GM19397 (cell line): ENCODE data around the gene ACYP2.

Source experiments
- ATAC-seq: cut with Tn5 transposase; IDR thresholded peaks from one replicate; pipeline ENCODE4 v1.9.1; 2021; ENCODE audit warnings: mild to moderate bottlenecking, moderate library complexity; ENCODE audit not compliant: unreplicated experiment

ACYP2 gene

DNA sequence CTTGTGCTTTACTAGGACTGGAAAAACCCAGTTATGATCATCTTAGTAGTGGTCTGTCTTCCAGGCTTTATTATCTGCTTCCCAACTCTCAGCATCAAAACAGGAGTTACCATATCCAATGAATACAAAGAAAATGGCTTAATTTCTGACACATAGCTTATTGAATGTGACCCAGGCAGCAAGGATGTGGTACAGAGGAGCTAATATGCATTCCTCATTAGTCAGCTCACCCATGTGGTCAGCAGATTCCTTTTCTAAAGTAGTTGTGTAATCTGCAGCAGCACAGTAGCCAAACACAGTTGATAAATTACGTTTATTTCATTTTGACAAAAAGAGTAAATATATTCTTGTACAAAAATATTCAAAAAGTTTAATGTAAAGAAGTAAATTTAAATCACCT lies 97.0 kb downstream of the ACYP2 start:
- ATAC-seq: no peak

DNA sequence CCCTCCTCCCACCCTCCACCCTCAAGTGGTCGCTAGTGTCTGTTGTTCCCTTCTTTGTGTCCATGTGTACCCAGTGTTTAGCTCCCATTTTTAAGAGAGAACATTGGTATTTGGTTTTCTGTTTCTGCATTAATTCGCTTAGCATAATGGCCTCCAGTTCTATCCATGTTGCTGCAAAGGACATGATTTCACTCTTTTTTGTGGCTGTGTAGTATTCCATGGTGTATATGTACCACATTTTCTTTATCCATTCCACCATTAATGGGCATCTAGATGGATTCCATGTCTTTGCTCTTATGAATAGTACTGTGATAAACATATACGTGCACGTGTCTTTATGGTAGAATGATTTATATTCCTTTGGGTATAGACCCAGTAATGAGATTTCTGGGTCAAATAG lies 97.7 kb downstream of the ACYP2 start:
- no peak for ATAC-seq

DNA sequence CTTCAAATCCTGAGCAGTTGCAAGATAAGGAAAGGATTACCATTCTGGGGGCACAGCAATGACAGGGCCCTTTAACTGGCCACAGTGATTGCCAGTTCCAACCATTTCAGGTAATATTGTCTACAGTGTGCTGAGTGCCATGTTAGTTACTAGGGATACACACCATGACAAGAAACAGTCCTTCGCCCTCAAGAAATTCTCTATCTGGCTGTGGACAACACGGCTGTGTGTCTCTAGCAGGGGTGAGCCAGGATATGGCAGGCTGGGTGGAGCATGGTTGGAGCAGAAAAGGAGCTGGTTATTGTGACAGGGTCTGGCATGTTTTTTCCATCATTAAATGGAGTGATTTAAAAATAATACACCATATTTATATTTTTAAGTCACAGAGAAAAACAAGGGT lies 109.6 kb downstream of the ACYP2 start:
- ATAC-seq: no peak

DNA sequence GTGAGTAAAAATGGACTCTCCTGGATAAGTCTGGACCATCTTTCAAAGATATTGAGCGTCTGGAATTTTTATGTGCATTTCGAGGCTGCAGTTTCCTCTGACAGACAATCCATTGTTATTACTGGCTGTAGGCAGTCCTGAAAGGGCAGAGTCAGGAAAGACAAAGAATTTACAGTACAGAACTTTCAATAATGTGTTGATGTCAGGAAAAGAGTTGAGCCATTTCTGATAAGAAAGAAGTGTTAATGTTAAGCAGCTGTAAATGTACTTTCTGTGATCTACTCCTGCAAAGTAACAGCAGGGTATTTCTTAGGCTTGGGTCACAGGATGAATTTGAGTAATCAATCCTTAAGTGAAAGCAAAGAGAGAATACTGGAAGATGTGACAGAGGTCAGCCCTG lies 110.8 kb downstream of the ACYP2 start:
- ATAC-seq: no peak

DNA sequence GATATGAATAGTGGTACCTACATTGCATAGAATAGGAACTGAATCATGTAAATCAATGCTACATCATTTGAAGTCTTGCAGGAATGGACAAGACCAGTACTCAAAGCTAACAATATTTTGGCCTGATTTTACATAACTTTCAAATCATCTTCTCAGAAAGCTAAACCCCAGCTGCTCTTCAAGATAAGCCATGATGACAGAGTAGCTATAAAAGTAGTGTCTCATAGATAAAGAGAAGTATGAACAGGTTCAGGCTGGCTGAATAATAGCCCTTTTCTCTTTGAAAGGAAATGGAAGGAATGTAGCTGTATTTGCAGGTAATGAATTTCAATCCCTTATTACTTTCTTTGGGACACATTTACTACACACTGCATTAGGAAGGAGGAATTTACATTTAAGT lies 112.4 kb downstream of the ACYP2 start:
- ATAC-seq: no peak

DNA sequence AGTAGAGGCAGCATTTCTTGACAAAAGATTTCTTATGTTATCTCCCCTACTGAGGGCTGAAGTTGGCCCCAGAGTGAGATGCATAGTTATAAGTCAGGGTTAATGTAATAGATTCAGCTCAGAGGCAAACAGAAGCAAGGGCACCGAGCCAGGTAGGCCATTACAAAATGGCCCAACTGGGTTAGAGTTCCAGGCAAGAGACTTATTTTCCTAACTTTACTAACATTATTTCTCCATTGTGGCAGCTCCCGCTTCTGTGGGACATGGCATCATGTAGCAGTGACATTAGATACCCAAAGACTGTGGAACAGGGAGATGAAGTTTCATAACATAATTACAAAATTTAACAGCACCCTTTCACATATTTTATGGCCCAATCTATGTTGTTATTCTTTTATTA lies 113.5 kb downstream of the ACYP2 start:
- no peak for ATAC-seq

DNA sequence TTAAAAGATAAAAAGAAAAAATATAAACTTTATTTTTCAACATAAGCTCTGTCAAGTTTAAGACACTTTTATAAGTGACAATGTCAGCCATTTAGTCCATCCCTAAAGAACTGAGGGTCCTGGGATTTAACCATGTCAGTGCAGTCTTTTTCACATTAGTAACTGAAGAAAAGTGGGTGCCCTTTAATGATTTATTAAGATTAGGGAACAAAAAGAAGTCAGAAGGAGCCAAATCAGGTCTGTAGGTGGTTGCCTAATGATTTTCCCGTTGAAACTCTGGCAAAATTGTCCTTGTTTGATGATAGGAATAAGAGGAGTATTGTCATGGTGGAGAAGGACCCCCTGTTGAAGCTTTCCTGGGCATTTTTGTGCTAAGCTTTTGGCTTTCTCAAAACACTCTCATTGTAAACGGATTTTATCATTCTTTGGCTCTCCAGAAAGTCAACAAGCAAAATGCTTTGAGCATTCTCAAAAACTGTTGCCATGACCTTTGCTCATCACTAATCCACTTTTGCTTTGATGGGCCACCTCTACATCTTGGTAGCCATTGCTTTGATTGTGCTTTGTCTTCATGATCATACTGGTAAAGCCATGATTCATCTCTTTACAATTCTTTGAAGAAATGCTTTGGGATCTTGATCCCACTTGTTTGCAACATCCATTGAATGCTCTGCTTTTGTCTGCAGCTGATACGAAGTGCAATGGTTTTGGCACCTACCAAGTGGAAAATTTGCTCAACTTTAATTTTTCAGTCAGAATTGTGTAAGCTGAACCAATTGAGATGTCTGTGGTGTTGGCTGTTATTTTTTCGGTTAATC lies 118.6 kb downstream of the ACYP2 start:
- ATAC-seq: no peak

DNA sequence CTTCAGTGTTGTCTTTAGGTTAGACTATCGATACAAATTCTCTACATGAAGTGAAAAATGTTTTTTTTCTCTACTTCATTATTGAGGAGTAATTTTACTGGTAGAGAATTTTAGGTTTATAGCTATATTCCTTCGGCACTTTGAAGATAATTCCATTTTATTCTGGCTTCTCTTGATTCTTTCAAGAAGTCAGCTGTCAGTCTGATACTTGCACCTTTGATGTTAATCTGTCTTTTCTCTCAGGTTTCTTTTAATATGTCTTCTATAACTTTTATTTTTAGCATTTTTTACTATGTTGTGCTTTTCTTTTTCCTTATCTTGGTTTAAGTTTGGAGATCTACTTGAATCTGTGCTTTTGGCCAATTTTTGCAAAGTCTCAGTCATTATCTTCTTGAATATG lies 122.0 kb downstream of the ACYP2 start:
- no peak for ATAC-seq

DNA sequence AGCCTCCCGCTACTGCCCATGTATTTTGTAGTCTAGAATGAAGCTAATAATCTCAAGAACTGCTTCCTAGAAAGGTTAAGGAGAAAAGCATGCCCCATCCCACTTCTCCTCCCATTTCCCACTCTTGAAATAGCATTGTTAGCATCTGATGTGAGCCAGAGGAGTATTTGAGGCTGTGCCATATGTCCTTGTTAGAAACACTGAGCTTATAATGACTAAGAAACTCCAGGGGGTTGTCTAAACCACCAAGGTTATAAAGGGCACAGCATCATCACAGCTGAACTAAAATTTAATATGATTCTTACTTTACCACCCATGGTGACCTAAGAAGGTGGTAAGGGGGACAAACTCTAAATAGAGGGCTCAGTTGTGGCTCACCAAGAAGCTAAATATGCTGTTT lies 124.0 kb downstream of the ACYP2 start:
- ATAC-seq: no peak

DNA sequence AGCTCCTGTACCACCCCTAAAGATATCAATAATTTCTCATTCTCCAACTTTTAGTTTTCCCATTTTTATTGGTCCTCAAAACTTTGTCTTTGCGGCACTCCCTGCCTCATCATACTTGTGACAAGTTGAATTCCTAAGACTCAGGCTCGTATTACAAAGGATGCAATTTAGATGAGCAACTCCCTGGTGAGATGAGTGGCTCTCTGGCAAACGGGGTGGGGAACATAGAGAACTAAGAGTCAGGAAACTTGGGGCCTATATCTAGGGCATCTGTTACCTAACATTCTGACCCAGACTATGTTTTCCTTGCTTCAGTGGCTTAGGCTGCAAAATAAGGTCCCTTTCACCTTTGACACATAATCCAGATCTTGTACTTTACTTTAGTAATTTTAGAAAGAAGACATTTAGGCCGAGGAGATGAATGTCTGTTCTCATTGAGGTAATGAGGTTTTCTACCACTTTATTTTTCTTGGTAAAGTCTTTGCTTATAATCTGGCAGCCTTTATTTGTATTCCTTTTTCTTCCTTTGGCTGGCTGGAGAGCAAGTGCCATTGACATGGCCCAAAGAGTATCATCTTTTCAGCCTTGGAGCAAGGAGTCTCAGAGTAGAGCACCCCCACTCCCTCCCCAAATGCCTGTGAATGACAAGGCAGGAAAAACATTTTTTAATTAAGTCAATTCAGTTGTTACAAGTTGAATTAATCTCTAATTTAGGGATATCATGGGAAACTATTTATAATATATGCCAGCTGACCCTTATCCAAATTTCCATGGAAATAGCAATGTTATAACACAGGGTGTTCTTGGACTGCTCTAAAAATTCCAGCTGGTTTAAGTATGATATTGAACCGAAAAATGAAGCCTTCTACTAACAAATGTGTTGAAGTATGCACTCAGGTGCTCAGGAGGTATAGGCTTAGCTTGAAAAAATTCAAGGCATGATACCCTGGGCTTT lies 125.4 kb downstream of the ACYP2 start:
- ATAC-seq: no peak

DNA sequence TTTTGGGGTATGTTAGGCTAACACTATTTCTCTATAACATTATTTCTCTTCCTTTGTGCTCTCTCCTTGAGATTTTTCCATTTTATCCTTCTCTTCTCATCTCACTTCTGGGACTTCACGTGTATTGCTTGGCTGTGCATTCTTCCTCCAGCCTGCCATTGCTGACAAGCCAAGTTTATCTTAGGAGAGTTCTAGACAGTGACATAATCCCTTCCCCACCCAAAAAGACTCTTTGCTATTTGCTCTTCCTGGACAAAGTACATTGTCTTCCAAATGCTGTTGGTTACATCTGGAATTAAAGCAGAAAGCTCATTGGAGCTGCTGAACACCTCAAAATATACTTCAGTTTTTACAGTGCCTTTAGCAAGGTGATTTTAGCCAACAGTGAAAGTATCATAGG lies 131.7 kb downstream of the ACYP2 start:
- no peak for ATAC-seq

DNA sequence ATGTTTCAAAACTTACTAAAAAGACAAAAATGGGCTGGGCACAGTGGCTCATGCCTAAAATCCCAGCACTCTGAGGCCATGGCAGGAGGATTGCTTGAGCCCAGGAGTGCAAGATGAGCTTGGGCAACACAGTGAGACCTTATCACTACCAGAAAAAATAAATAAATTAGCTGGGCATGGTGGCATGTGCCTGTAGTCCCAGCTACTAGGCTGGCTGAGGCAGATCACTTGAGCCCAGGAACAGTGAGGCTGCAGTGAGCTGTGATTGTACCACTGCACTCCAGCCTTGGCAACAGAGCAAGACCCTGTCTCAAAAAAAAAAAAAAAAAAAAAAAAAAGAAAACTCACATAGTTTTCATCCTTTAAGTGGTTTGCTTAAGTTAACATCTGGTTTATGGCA lies 134.2 kb downstream of the ACYP2 start:
- no peak for ATAC-seq

DNA sequence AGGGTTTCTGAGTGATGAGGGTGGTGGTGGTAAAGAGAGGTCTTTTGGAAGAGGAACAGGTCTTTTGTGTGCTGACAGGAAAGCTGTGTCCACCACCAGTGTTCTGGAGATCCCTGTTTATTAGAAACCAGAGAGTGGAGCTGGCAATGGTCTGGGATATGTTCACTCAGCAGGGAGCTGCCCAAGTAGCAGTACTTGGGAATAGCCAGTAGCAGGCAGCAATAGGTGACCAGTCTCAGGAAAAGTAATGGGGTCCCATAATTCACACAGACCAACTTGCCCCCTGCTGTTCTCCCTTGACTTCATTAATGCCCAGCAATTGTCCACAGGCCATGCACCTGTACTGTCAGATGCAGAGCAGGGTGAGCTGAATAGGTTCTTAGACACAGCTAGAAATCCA lies 138.8 kb downstream of the ACYP2 start:
- ATAC-seq: no peak

DNA sequence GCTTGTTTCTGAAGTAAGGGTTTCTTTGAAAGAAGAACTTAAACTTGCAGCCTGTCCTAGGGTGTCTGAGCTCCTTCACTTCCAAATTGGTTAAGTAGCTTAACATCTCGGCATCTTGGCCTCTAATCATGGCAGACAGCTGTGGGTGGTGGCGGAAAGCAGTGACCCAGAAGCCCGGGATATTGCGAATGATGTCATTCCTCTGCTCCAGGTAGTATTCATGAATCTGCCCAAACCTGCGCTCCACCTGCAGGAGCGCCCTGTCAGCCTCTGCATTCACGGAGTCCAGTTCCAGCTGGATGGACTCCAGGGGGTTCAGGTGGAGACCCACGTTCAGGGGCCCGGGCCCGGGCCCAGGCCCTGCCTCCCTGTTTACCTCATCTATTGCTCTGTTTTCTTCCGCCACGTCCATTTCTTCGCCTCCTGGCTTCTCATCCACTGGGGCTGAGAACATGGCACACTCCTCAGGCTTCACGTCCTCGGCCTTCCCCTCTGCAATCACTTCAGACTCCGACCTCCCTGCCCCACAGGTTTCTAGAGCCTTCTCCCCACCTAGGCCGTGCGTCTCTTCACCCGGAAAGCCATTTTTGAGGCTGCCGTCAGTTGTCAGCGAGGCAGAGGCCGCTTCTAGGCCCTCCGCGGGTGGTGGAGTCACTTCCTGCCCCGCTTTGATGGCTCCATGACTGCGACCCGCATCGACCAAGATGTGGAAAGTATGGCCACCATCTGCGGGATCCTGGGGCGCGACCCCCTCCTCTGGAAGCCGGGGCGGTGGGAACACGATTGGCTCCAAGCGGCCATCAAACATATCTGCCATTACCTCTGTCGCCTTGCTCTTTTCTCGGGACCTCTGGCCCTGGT lies 140.0 kb downstream of the ACYP2 start:
- no peak for ATAC-seq

DNA sequence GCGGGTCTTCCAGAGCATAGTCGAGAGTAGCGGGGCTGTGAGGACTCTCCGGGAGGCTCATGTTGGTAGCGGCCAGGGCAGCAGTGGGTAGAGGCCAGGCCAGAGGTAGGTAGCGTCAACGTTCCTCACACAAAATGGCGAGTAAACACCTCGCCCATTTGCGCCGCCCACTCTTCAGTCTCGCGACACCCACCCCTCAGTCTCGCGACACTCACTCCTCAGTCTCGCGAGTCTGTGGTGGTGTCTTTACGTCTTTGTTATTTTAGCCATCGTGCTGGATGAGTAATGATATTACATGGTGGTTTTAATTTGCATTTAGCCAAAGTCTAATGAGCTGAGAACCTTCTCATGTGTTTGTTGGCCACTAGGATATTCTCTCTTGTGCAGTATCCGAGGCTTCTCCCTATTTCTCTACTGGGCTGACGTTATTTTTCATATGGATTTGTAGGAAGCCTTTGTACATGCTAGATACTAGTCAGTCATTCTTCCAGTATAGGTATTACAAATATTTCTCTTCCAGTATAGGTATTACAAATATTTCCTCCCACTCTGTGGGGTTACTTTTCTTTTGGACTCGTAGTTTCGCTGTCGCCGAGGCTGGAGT lies 140.8 kb downstream of the ACYP2 start, which contains the start of gene TSPYL6:
Gene TSPYL6, minus strand, starts transcription at position 139 of the 604 bp plus-strand sequence. Its CDS starts 78 bp downstream, at position 61.
- ATAC-seq: no peak

DNA sequence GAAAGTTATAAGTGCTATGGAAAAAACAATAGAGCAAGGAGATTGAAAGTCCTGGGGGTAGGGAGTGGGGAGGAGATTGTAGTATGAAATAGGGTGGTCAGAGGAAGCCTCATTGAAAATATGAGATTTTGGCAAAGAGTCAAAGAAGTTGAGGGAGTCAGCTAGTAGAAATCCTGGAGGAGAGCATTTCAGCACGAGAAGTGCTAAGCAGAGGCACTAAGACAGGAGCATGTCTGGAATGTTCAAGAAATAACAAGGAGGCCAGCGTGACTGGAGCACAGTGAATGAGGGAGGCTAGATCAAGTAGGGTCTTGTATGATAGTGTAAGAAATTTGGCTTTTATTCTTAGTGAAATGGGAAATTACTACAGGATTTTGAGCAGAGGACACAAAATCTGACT lies 142.8 kb downstream of the ACYP2 start:
- ATAC-seq: no peak

DNA sequence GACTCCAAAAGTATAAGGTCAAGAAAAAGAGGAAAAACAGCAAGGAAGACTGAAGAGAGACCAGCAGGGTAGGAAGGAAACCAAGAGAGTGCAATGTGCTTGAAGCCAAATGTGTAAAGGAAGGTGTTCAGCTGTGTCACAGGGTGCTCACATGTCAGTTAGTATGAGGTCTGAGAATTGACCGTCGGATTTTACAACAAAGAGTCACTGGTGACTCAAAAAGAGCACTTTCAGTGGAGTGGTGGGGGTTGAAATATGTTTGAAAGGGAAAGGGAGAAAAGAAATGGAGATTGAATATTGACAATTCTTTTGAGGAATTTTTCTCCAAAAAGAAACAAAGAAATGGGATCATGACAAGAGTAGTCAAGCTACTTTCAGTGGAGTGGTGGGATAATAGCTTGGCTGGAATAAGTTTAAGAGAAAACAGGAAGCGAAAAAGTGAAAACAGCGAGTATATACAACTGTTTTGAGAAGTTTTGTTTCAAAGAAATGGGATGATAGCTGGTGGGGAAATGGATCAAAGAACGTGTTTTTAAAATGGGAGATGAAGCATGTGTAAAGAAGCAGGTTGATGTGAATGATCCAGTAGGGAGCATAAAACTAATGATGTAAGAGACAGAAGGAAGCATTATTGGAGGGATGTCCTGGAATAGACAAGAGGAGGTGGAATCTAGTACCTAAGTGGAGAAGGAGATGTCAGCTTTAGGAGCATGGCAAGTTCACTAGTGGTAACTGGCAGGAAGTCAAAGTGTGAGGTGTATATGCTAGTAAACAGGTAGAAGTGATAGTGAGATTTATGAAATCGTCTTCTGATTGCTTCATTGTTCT lies 144.2 kb downstream of the ACYP2 start:
- no peak for ATAC-seq

DNA sequence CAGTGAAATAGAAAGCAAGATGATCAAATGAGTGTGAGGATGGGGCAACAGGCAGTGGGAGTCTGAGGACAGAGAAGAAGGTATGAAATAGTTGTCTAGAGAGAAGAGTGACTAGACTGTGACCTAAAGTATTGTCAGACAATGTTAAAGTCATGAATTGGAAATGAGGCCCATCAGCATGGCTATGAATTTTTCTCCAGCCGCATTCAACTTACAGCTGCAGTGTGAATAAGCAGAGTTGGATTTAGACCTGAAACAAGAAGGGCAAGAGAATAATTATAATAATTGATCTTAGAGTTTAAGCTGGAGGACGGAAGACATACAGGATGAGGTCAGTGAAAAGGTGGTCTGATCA lies 144.8 kb downstream of the ACYP2 start:
- ATAC-seq: no peak

DNA sequence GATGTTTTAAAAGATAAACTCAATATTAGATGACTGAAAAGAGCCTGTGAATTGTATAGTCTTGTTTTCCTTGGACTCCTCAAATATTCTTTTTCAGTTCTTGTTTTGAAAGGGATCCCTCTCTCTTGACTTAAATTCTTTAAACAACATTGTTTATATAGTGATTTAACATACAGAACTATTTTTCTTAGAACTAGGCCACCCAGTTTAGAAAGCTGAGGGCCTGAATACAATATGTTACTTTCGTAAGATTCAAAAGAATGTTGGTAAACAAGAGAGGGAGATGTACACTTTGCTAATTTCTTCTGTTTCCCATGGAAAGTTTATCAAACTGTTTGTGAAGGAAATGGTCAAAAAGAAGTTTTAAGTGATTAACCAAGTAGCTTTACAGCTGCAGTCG lies 146.1 kb downstream of the ACYP2 start:
- no peak for ATAC-seq
